ENCODE results near the gene LENEP. TPM values are rescaled to one million over a fixed set of nuclear protein-coding genes. Genes with fewer than 3 reads are reported as not detected.
A peak's percentile ranks its signal among the peaks of the same experiment; 100 is the strongest.

Gene LENEP
- total and polyA plus RNA-seq, 7 experiments from 2014 or later = 1.4 to 3.2 (median 2.6) TPM; not detected in 4

- Mint-ChIP-seq H3K4me3 (peak overlapping the region; percentile 73 to 99 (median 98)), H3K9me3 (no peaks in the 10 kb centered on the region), H3K36me3 (peaks cover 0 to 46% (median 4%) of the 10 kb centered on the region in 5 donors), H3K27me3 (no peaks in the 10 kb centered on the region), H3K27ac (peak overlapping the region; percentile 40 to 98 (median 90)), H3K4me1 (peaks cover 33 to 79% (median 63%) of the 10 kb centered on the region in 7 donors)
- ChIA-PET CTCF (interaction anchor here (1.2 to 13.9 kb wide), 2 partner anchors 13 to 75 kb away, joined by 3 to 291 read pairs; partner anchors contain the start of genes LENEP, PMVK and ZBTB7B), POLR2A (interaction anchor here (0.6 to 13.8 kb wide), 6 partner anchors 10 to 57 kb away, joined by 4 to 270 read pairs (median 22); partner anchors contain the start of genes CKS1B, FLAD1, LENEP and PBXIP1)
- intact Hi-C loops (cut with micrococcal nuclease) = no loop called here
- no peaks in the 10 kb centered on the region for H3K9me3 ChIP-seq (ENCODE audit: control insufficient read depth in 2 of 3, low read length in 3 of 3)
- H3K27me3 ChIP-seq (ENCODE audit: control insufficient read depth in 2 of 2, insufficient read depth in 2 of 2, low read length in 2 of 2) = no peaks in the 10 kb centered on the region
- peaks cover 59 to 71% of the 10 kb centered on the region in 2 donors for H3K4me1 ChIP-seq (ENCODE audit: control insufficient read depth in 2 of 2, insufficient read depth in 2 of 2, low read length in 2 of 2)
- H3K27ac ChIP-seq (ENCODE audit: low read depth, low read length) = peak overlapping the region; percentile 83
- H3K36me3 ChIP-seq (ENCODE audit: control insufficient read depth in 2 of 3, insufficient read depth in 3 of 3, low read length in 3 of 3) = peaks cover 0 to 29% (median 0%) of the 10 kb centered on the region in 3 experiments
- DNase-seq = no peak
- ATAC-seq = no peak
- H3K4me3 ChIP-seq (ENCODE audit: low read length) = peak overlapping the region; percentile 72
Measured at GRCh38 chr1:155011004-155011416, 17.6 kb downstream of the LENEP start.

GRCh38 chr1:155011437-155012025 lies 18.1 kb downstream of the LENEP start:
- DNase-seq = no peak
- peak; percentile 23 for ATAC-seq
- Histone ChIP-seq H3K4me3 (ENCODE audit: low read length) (peak overlapping the region; percentile 72), H3K9me3 (ENCODE audit: control insufficient read depth in 2 of 3, low read length in 3 of 3) (no peaks in the 10 kb centered on the region), H3K36me3 (ENCODE audit: control insufficient read depth in 2 of 3, insufficient read depth in 3 of 3, low read length in 3 of 3) (peaks cover 0 to 29% (median 0%) of the 10 kb centered on the region in 3 experiments), H3K27ac (ENCODE audit: low read depth, low read length) (peak overlapping the region; percentile 83), H3K27me3 (ENCODE audit: control insufficient read depth in 2 of 2, insufficient read depth in 2 of 2, low read length in 2 of 2) (no peaks in the 10 kb centered on the region), H3K4me1 (ENCODE audit: control insufficient read depth in 2 of 2, insufficient read depth in 2 of 2, low read length in 2 of 2) (peaks cover 59 to 71% of the 10 kb centered on the region in 2 donors)
- Mint-ChIP-seq H3K9me3 (no peaks in the 10 kb centered on the region), H3K4me1 (peaks cover 33 to 79% (median 63%) of the 10 kb centered on the region in 7 donors), H3K27me3 (no peaks in the 10 kb centered on the region), H3K36me3 (peaks cover 0 to 45% (median 4%) of the 10 kb centered on the region in 5 donors), H3K27ac (peak overlapping the region; percentile 40 to 98 (median 95)), H3K4me3 (peak overlapping the region; percentile 73 to 99 (median 98))
- CTCF ChIA-PET = interaction anchor here (1.0 to 13.9 kb wide), 6 partner anchors 11 to 75 kb away, joined by 3 to 291 read pairs (median 5); partner anchors contain the start of genes ADAM15, CKS1B, LENEP and PMVK
- POLR2A ChIA-PET = interaction anchor here (1.4 to 13.8 kb wide), 4 partner anchors 11 to 57 kb away, joined by 8 to 270 read pairs (median 86); partner anchors contain the start of genes CKS1B, FLAD1, LENEP and PBXIP1
- intact Hi-C loops (cut with micrococcal nuclease) = no loop called here

- DNase-seq (peak in 1 of 9 donors; percentile 56), ATAC-seq (peak; percentile 7)
- intact Hi-C loops (cut with micrococcal nuclease) = no loop called here
- CTCF ChIA-PET = interaction anchor here (1.0 to 13.9 kb wide), 6 partner anchors 11 to 73 kb away, joined by 3 to 291 read pairs (median 6); partner anchors contain the start of genes ADAM15, CKS1B, LENEP and PYGO2
- POLR2A ChIA-PET = interaction anchor here (0.5 to 13.8 kb wide), 10 partner anchors 10 to 76 kb away, joined by 3 to 270 read pairs (median 8); partner anchors contain the start of genes CKS1B, FLAD1, LENEP and PBXIP1
- H3K27ac Mint-ChIP-seq = peak overlapping the region; percentile 80 to 98 (median 95)
- H3K4me1 ChIP-seq (ENCODE audit: control insufficient read depth in 2 of 2, insufficient read depth in 2 of 2, low read length in 2 of 2) = peaks cover 56 to 71% of the 10 kb centered on the region in 2 donors
- peaks cover 0 to 29% (median 0%) of the 10 kb centered on the region in 3 experiments for H3K36me3 ChIP-seq (ENCODE audit: control insufficient read depth in 2 of 3, insufficient read depth in 3 of 3, low read length in 3 of 3)
- peaks cover 30 to 78% (median 63%) of the 10 kb centered on the region in 7 donors for H3K4me1 Mint-ChIP-seq
- peaks cover 0 to 46% (median 4%) of the 10 kb centered on the region in 5 donors for H3K36me3 Mint-ChIP-seq
- peak overlapping the region; percentile 83 for H3K27ac ChIP-seq (ENCODE audit: low read depth, low read length)
- H3K4me3 ChIP-seq (ENCODE audit: low read length) = peak overlapping the region; percentile 38
- no peaks in the 10 kb centered on the region for H3K9me3 Mint-ChIP-seq
- peak overlapping the region; percentile 75 to 99 (median 90) for H3K4me3 Mint-ChIP-seq
- H3K27me3 ChIP-seq (ENCODE audit: control insufficient read depth in 2 of 2, insufficient read depth in 2 of 2, low read length in 2 of 2) = no peaks in the 10 kb centered on the region
- no peaks in the 10 kb centered on the region for H3K9me3 ChIP-seq (ENCODE audit: control insufficient read depth in 2 of 3, low read length in 3 of 3)
- no peaks in the 10 kb centered on the region for H3K27me3 Mint-ChIP-seq
Measured at GRCh38 chr1:155012026-155012546, 18.7 kb downstream of the LENEP start.

GRCh38 chr1:155012776-155013602 lies 19.6 kb downstream of the LENEP start:
- peaks cover 30 to 81% (median 62%) of the 10 kb centered on the region in 7 donors for H3K4me1 Mint-ChIP-seq
- ATAC-seq = no peak
- H3K9me3 ChIP-seq (ENCODE audit: control insufficient read depth in 2 of 3, low read length in 3 of 3) = no peaks in the 10 kb centered on the region
- no peaks in the 10 kb centered on the region for H3K27me3 Mint-ChIP-seq
- peak overlapping the region; percentile 75 to 99 (median 90) for H3K4me3 Mint-ChIP-seq
- peaks cover 54 to 72% of the 10 kb centered on the region in 2 donors for H3K4me1 ChIP-seq (ENCODE audit: control insufficient read depth in 2 of 2, insufficient read depth in 2 of 2, low read length in 2 of 2)
- H3K36me3 ChIP-seq (ENCODE audit: control insufficient read depth in 2 of 3, insufficient read depth in 3 of 3, low read length in 3 of 3) = peaks cover 0 to 29% (median 0%) of the 10 kb centered on the region in 3 experiments
- peak overlapping the region; percentile 83 for H3K27ac ChIP-seq (ENCODE audit: low read depth, low read length)
- no peak for DNase-seq
- no peaks in the 10 kb centered on the region for H3K9me3 Mint-ChIP-seq
- intact Hi-C loops (cut with micrococcal nuclease) = no loop called here
- CTCF ChIA-PET = interaction anchor here (1.0 to 13.9 kb wide), 7 partner anchors 10 to 72 kb away, joined by 3 to 291 read pairs (median 6); partner anchors contain the start of genes ADAM15, CKS1B, LENEP and PBXIP1
- peak overlapping the region; percentile 38 for H3K4me3 ChIP-seq (ENCODE audit: low read length)
- H3K36me3 Mint-ChIP-seq = peaks cover 0 to 46% (median 4%) of the 10 kb centered on the region in 5 donors
- H3K27me3 ChIP-seq (ENCODE audit: control insufficient read depth in 2 of 2, insufficient read depth in 2 of 2, low read length in 2 of 2) = no peaks in the 10 kb centered on the region
- H3K27ac Mint-ChIP-seq = peak overlapping the region; percentile 80 to 98 (median 95)
- POLR2A ChIA-PET = interaction anchor here (0.5 to 13.8 kb wide), 13 partner anchors 9 to 122 kb away, joined by 3 to 270 read pairs (median 5); partner anchors contain the start of genes ADAM15, CKS1B, FLAD1 and LENEP

GRCh38 chr1:155013632-155014031 lies 20.2 kb downstream of the LENEP start:
- H3K27ac Mint-ChIP-seq = peak overlapping the region; percentile 80 to 98 (median 95)
- H3K27me3 Mint-ChIP-seq = no peaks in the 10 kb centered on the region
- H3K36me3 Mint-ChIP-seq = peaks cover 0 to 45% (median 4%) of the 10 kb centered on the region in 5 donors
- H3K9me3 ChIP-seq (ENCODE audit: control insufficient read depth in 2 of 3, low read length in 3 of 3) = no peaks in the 10 kb centered on the region
- intact Hi-C loops (cut with micrococcal nuclease) = no loop called here
- H3K27me3 ChIP-seq (ENCODE audit: control insufficient read depth in 2 of 2, insufficient read depth in 2 of 2, low read length in 2 of 2) = no peaks in the 10 kb centered on the region
- peaks cover 55 to 71% of the 10 kb centered on the region in 2 donors for H3K4me1 ChIP-seq (ENCODE audit: control insufficient read depth in 2 of 2, insufficient read depth in 2 of 2, low read length in 2 of 2)
- CTCF ChIA-PET = interaction anchor here (1.6 to 13.9 kb wide), 4 partner anchors 15 to 61 kb away, joined by 6 to 291 read pairs (median 98); partner anchors contain the start of genes CKS1B, LENEP, PBXIP1 and PYGO2
- DNase-seq = peak in 6 of 9 donors; percentile 54 to 63 (median 57)
- POLR2A ChIA-PET = interaction anchor here (0.9 to 13.8 kb wide), 10 partner anchors 13 to 121 kb away, joined by 3 to 270 read pairs (median 9); partner anchors contain the start of genes ADAM15, CKS1B, FLAD1 and LENEP
- peak overlapping the region; percentile 83 for H3K27ac ChIP-seq (ENCODE audit: low read depth, low read length)
- no peak for ATAC-seq
- H3K9me3 Mint-ChIP-seq = no peaks in the 10 kb centered on the region
- peaks cover 30 to 79% (median 62%) of the 10 kb centered on the region in 7 donors for H3K4me1 Mint-ChIP-seq
- H3K4me3 Mint-ChIP-seq = peak overlapping the region; percentile 75 to 99 (median 90)
- H3K36me3 ChIP-seq (ENCODE audit: control insufficient read depth in 2 of 3, insufficient read depth in 3 of 3, low read length in 3 of 3) = peaks cover 0 to 29% (median 0%) of the 10 kb centered on the region in 3 experiments
- peak overlapping the region; percentile 27 for H3K4me3 ChIP-seq (ENCODE audit: low read length)
